Measurements from ENCODE around the gene ZNF431.

The ZNF431 gene

GRCh38 chr19:21147540-21147939 is 5.7 kb downstream of the ZNF431 start:
- no peak for TF ChIP-seq CTCF (IDR thresholded peaks at IDR 0.05)
- no peak overlapping the region for H3K4me3 ChIP-seq (ENCODE audit: low read depth in 1 of 2, low read length in 1 of 2)
- H3K9me3 ChIP-seq, result no peaks in the 10 kb centered on the region
- peaks cover 51% of the 10 kb centered on the region for H3K36me3 ChIP-seq
- H3K4me1 ChIP-seq (ENCODE audit: control insufficient read depth in 1 of 2, insufficient read depth in 1 of 2, low read depth in 1 of 2, low read length in 1 of 2), result peaks cover 3 to 4% of the 10 kb centered on the region in 2 experiments
- no peak overlapping the region for H3K27ac ChIP-seq
- H3K27me3 ChIP-seq, result no peaks in the 10 kb centered on the region

- H3K9me3 ChIP-seq, result no peaks in the 10 kb centered on the region
- no peak overlapping the region for H3K27ac ChIP-seq
- TF ChIP-seq CTCF (IDR thresholded peaks at IDR 0.05), result no peak
- no peaks in the 10 kb centered on the region for H3K4me1 ChIP-seq (ENCODE audit: control insufficient read depth in 1 of 2, insufficient read depth in 1 of 2, low read depth in 1 of 2, low read length in 1 of 2)
- peaks cover 54% of the 10 kb centered on the region for H3K36me3 ChIP-seq
- no peak overlapping the region for H3K4me3 ChIP-seq (ENCODE audit: low read depth in 1 of 2, low read length in 1 of 2)
- no peaks in the 10 kb centered on the region for H3K27me3 ChIP-seq
These were observed 6.8 kb downstream of the ZNF431 start for GRCh38 chr19:21148681-21149080.

- no peak for TF ChIP-seq CTCF (IDR thresholded peaks at IDR 0.05)
These were observed 8.0 kb downstream of the ZNF431 start for GRCh38 chr19:21149877-21150276.

GRCh38 chr19:21151460-21151859 is 9.6 kb downstream of the ZNF431 start:
- Histone ChIP-seq H3K4me3 (ENCODE audit: low read depth in 1 of 2, low read length in 1 of 2) (no peak overlapping the region), H3K4me1 (ENCODE audit: control insufficient read depth in 1 of 2, insufficient read depth in 1 of 2, low read depth in 1 of 2, low read length in 1 of 2) (no peaks in the 10 kb centered on the region), H3K9me3 (no peaks in the 10 kb centered on the region), H3K36me3 (peaks cover 38% of the 10 kb centered on the region), H3K27me3 (no peaks in the 10 kb centered on the region), H3K27ac (no peak overlapping the region)
- no peak for TF ChIP-seq CTCF (IDR thresholded peaks at IDR 0.05)

More at GRCh38 chr19:21149877-21150276, 8.0 kb downstream of the ZNF431 start:
- no peak overlapping the region for H3K4me3 ChIP-seq (ENCODE audit: low read depth in 1 of 2, low read length in 1 of 2)
- H3K4me1 ChIP-seq (ENCODE audit: control insufficient read depth in 1 of 2, insufficient read depth in 1 of 2, low read depth in 1 of 2, low read length in 1 of 2), result no peaks in the 10 kb centered on the region
- no peak overlapping the region for H3K27ac ChIP-seq
- H3K9me3 ChIP-seq, result no peaks in the 10 kb centered on the region
- no peaks in the 10 kb centered on the region for H3K27me3 ChIP-seq
- H3K36me3 ChIP-seq, result peaks cover 46% of the 10 kb centered on the region

- no peak overlapping the region for H3K27ac ChIP-seq
- H3K9me3 ChIP-seq, result no peaks in the 10 kb centered on the region
- no peaks in the 10 kb centered on the region for H3K4me1 ChIP-seq (ENCODE audit: control insufficient read depth in 1 of 2, insufficient read depth in 1 of 2, low read depth in 1 of 2, low read length in 1 of 2)
- peaks cover 12% of the 10 kb centered on the region for H3K36me3 ChIP-seq
- TF ChIP-seq CTCF (IDR thresholded peaks at IDR 0.05), result no peak
- no peaks in the 10 kb centered on the region for H3K27me3 ChIP-seq
- no peak overlapping the region for H3K4me3 ChIP-seq (ENCODE audit: low read depth in 1 of 2, low read length in 1 of 2)
These were observed 16.8 kb downstream of the ZNF431 start for GRCh38 chr19:21158523-21159135.
